Breast epithelium (tissue), 3 donors: Measurements from ENCODE around the gene OGDHL.

ENCODE experiments used
- CTCF ChIP-seq, 3 donors: fragments of 450-650 bp; IDR thresholded peaks; one replicate each; pipeline ENCODE4 v1.5.1; 2016 to 2017; ENCODE audit warnings: antibody characterized with exemption in 3 of 3, mild to moderate bottlenecking in 3 of 3, moderate library complexity in 3 of 3
- POLR2AphosphoS5 ChIP-seq, 3 donors: sonication (generic); formaldehyde crosslinking; IDR thresholded peaks; one replicate each; pipeline ENCODE4 v1.6.1; 2017; ENCODE audit warnings: antibody characterized with exemption in 3 of 3

GRCh38 chr10:49767752-49768151 lies 5.6 kb upstream of the OGDHL start:
- TF ChIP-seq CTCF (IDR thresholded peaks at IDR 0.05) (no peak), POLR2AphosphoS5 (IDR thresholded peaks at IDR 0.05) (no peak)
